Vagina (tissue), 2 donors: ENCODE data around the gene UNC45A. TPM values are rescaled to one million over a fixed set of nuclear protein-coding genes. Genes with fewer than 3 reads are reported as not detected.

Source experiments
- DNase-seq, 2 donors: peaks; one replicate each; pipeline ENCODE4 v3.0.0-alpha.2; 2017; ENCODE audit errors: extremely low spot score in 2 of 2
- H3K27ac ChIP-seq: fragments of 200-600 bp; sonication (generic); one replicate; pipeline ENCODE4 v1.5.1; 2019
- H3K27me3 ChIP-seq: fragments of 200-600 bp; sonication (generic); one replicate; pipeline ENCODE4 v1.5.1; 2019
- H3K36me3 ChIP-seq, 2 donors: fragments of 200-600 bp; sonication (generic); one replicate each; pipeline ENCODE4 v1.5.1; 2017 to 2019
- H3K4me1 ChIP-seq: fragments of 200-600 bp; sonication (generic); one replicate; pipeline ENCODE4 v1.5.1; 2019
- H3K4me3 ChIP-seq, 2 donors: fragments of 200-600 bp; sonication (generic); 1 replicate in 1 of 2; 2 replicates in 1 of 2; pipeline ENCODE4 v1.5.1; 2016 to 2019
- H3K9me3 ChIP-seq: fragments of 200-600 bp; sonication (generic); one replicate; pipeline ENCODE4 v1.5.1; 2019
- CTCF ChIP-seq, 3 experiments: fragments of 450-650 bp in 2 of 3; fragments of 200-600 bp in 1 of 3; sonication (generic) in 1 of 3; IDR thresholded peaks; one replicate each; pipeline ENCODE4 v1.5.1; 2017 to 2019; ENCODE audit warnings: antibody characterized with exemption in 3 of 3, mild to moderate bottlenecking in 2 of 3, moderate library complexity in 2 of 3
- POLR2A ChIP-seq, 2 donors: fragments of 450-650 bp; IDR thresholded peaks; one replicate each; pipeline ENCODE4 v1.6.1; 2017; ENCODE audit warnings: antibody characterized with exemption in 2 of 2, mild to moderate bottlenecking in 2 of 2, moderate library complexity in 2 of 2
- POLR2AphosphoS5 ChIP-seq, 2 donors: sonication (generic); formaldehyde crosslinking; IDR thresholded peaks; one replicate each; pipeline ENCODE4 v1.9.0; 2017; ENCODE audit warnings: antibody characterized with exemption in 2 of 2, mild to moderate bottlenecking in 2 of 2, low read depth in 1 of 2; ENCODE audit not compliant: insufficient read depth in 1 of 2
- intact Hi-C: fragments of 100-400 bp; cut with DNase I; formaldehyde crosslinking; loops from one replicate; pipeline ENCODE4 v1.15.1; 2023
- total RNA-seq: library from RNA; depleted of rRNA; stranded (reverse); fragments of >200 nt; gene quantifications from one replicate; pipeline ENCODE4 v1.2.3, GENCODE V29; 2016

The UNC45A gene
- total RNA-seq, 1 donor from 2014 or later, result 62.1 TPM

GRCh38 chr15:90889313-90889730 is 45.8 kb upstream of the UNC45A start:
- H3K4me1 ChIP-seq, result peaks cover 26% of the 10 kb centered on the region
- no peak overlapping the region for H3K4me3 ChIP-seq
- TF ChIP-seq POLR2A (IDR thresholded peaks at IDR 0.05) (no peak), POLR2AphosphoS5 (IDR thresholded peaks at IDR 0.05; ENCODE audit: insufficient read depth in 1 of 2, low read depth in 1 of 2) (no peak), CTCF (IDR thresholded peaks at IDR 0.05) (no peak)
- intact Hi-C loops, result loop anchor here (10.0 kb wide), 1 partner anchor 175 kb away; the partner anchor contains the start of gene BLM
- H3K27ac ChIP-seq, result no peak overlapping the region
- H3K27me3 ChIP-seq, result no peaks in the 10 kb centered on the region
- DNase-seq, result no peak
- no peaks in the 10 kb centered on the region for H3K9me3 ChIP-seq
- H3K36me3 ChIP-seq, result peaks cover 0 to 52% of the 10 kb centered on the region in 2 donors

DNA sequence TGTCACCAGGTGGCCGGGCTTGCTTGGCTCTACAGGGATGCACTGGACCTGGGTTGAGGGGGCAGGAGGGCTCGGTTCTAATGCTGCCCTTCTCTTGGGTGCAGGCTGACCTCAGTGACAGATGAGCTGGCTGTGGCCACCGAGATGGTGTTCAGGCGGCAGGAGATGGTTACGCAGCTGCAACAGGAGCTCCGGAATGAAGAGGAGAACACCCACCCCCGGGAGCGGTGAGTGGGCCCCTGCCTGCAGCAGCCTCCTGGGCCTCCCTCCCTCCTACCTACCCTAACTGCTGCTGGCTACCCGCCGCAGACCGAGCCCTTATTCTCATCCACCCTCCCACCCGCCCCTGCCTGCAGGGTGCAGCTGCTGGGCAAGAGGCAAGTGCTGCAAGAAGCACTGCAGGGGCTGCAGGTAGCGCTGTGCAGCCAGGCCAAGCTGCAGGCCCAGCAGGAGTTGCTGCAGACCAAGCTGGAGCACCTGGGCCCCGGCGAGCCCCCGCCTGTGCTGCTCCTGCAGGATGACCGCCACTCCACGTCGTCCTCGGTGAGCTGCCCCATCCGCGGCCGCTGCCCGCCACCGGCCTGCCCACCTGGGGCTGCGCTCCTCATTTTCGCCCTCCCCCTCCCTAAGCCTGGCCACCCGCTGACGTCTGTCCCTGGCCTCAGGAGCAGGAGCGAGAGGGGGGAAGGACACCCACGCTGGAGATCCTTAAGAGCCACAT is 45.2 kb upstream of the UNC45A start:
- no peak overlapping the region for H3K4me3 ChIP-seq
- intact Hi-C loops, result loop anchor here (10.0 kb wide), 1 partner anchor 175 kb away; the partner anchor contains the start of gene BLM
- no peaks in the 10 kb centered on the region for H3K9me3 ChIP-seq
- no peaks in the 10 kb centered on the region for H3K27me3 ChIP-seq
- H3K36me3 ChIP-seq, result peaks cover 0 to 52% of the 10 kb centered on the region in 2 donors
- DNase-seq, result no peak
- TF ChIP-seq POLR2A (IDR thresholded peaks at IDR 0.05) (no peak), CTCF (IDR thresholded peaks at IDR 0.05) (no peak), POLR2AphosphoS5 (IDR thresholded peaks at IDR 0.05; ENCODE audit: insufficient read depth in 1 of 2, low read depth in 1 of 2) (no peak)
- peaks cover 21% of the 10 kb centered on the region for H3K4me1 ChIP-seq
- no peak overlapping the region for H3K27ac ChIP-seq

GRCh38 chr15:90890839-90891238 is 44.2 kb upstream of the UNC45A start:
- intact Hi-C loops, result no loop called here
- TF ChIP-seq POLR2AphosphoS5 (IDR thresholded peaks at IDR 0.05; ENCODE audit: insufficient read depth in 1 of 2, low read depth in 1 of 2) (no peak), CTCF (IDR thresholded peaks at IDR 0.05) (no peak), POLR2A (IDR thresholded peaks at IDR 0.05) (no peak)

DNA sequence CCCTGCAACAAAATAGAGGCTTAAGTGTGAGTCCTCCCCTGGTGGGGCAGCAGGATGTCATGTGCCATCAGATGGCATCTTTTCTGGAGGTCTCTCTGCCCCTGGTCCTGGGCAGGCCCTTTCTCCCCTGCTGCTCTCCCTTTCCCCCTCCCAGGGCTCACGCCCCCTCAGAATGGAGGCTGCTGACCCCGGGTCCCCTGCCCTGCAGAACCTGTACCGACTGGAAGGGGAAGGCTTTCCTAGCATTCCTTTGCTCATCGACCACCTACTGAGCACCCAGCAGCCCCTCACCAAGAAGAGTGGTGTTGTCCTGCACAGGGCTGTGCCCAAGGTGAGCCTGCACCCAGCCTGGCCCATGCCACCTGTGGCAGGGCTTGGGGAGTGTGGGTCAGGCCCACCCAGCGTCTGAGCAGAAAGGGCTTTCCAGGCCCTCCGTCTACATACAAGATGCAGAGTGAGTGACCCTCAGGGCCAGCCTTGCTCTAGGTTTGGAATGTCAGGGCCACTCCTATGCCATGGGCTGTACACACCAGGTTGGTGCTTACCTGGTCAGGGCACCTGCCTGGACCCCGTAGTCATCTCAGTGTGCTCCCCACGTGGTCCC is 43.6 kb upstream of the UNC45A start:
- no peak for TF ChIP-seq CTCF (IDR thresholded peaks at IDR 0.05)
- no peak for TF ChIP-seq POLR2A (IDR thresholded peaks at IDR 0.05)
- no peak for TF ChIP-seq POLR2AphosphoS5 (IDR thresholded peaks at IDR 0.05; ENCODE audit: insufficient read depth in 1 of 2, low read depth in 1 of 2)
- peaks cover 0 to 60% of the 10 kb centered on the region in 2 donors for H3K36me3 ChIP-seq

More at GRCh38 chr15:90890839-90891238, 44.2 kb upstream of the UNC45A start:
- no peaks in the 10 kb centered on the region for H3K27me3 ChIP-seq
- H3K4me3 ChIP-seq, result no peak overlapping the region
- H3K4me1 ChIP-seq, result peaks cover 11% of the 10 kb centered on the region
- H3K27ac ChIP-seq, result no peak overlapping the region
- peaks cover 0 to 60% of the 10 kb centered on the region in 2 donors for H3K36me3 ChIP-seq
- H3K9me3 ChIP-seq, result no peaks in the 10 kb centered on the region
- no peak for DNase-seq

GRCh38 chr15:90892023-90892422 is 43.1 kb upstream of the UNC45A start:
- H3K4me3 ChIP-seq, result no peak overlapping the region
- H3K27me3 ChIP-seq, result no peaks in the 10 kb centered on the region
- H3K36me3 ChIP-seq, result peaks cover 0 to 60% of the 10 kb centered on the region in 2 donors
- no peaks in the 10 kb centered on the region for H3K9me3 ChIP-seq
- no peak for DNase-seq
- no peak for TF ChIP-seq POLR2A (IDR thresholded peaks at IDR 0.05)
- no peak for TF ChIP-seq CTCF (IDR thresholded peaks at IDR 0.05)
- TF ChIP-seq POLR2AphosphoS5 (IDR thresholded peaks at IDR 0.05; ENCODE audit: insufficient read depth in 1 of 2, low read depth in 1 of 2), result no peak
- no peaks in the 10 kb centered on the region for H3K4me1 ChIP-seq
- H3K27ac ChIP-seq, result no peak overlapping the region
- intact Hi-C loops, result no loop called here

More for the DNA sequence above, 43.6 kb upstream of the UNC45A start:
- no peak overlapping the region for H3K27ac ChIP-seq
- intact Hi-C loops, result no loop called here
- peaks cover 5% of the 10 kb centered on the region for H3K4me1 ChIP-seq
- H3K27me3 ChIP-seq, result no peaks in the 10 kb centered on the region
- H3K4me3 ChIP-seq, result no peak overlapping the region
- H3K9me3 ChIP-seq, result no peaks in the 10 kb centered on the region
- no peak for DNase-seq
